ENCODE data around the gene OSBPL5.

OSBPL5 gene

DNA sequence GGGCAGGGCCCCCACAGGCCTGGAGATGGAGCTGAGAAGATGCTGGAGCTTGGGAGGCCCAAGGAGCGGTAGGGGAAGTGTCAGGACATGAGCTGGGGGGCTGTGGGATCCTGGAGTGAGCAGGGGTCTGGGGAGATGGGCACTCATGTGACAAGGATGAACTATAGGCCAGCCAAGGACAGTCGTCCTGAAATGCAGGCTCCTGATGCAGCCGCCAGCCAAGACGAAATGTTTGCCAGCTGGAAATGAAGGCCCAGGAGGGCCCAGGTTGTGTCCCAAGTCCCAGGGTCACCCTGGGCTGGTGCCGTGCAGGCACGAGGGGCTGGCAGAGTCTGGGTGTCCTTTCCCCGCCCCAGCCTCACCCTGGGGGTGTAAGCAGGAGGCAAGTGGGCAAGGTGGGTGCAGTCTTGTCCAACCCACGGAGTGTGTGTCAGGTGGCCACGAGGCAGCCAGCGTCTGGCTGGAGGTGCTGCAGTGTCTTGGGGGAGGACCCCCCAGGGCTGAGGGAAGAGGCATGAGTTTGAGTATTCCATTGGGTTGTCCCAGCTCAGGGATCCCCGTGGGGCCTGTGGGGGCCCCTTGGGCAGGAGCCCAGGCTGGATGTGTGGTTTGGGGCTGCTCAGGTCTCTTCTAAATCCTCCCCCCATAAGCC is 32.1 kb upstream of the OSBPL5 start:
- no peak for DNase-seq (ENCODE audit: low read depth)

DNA sequence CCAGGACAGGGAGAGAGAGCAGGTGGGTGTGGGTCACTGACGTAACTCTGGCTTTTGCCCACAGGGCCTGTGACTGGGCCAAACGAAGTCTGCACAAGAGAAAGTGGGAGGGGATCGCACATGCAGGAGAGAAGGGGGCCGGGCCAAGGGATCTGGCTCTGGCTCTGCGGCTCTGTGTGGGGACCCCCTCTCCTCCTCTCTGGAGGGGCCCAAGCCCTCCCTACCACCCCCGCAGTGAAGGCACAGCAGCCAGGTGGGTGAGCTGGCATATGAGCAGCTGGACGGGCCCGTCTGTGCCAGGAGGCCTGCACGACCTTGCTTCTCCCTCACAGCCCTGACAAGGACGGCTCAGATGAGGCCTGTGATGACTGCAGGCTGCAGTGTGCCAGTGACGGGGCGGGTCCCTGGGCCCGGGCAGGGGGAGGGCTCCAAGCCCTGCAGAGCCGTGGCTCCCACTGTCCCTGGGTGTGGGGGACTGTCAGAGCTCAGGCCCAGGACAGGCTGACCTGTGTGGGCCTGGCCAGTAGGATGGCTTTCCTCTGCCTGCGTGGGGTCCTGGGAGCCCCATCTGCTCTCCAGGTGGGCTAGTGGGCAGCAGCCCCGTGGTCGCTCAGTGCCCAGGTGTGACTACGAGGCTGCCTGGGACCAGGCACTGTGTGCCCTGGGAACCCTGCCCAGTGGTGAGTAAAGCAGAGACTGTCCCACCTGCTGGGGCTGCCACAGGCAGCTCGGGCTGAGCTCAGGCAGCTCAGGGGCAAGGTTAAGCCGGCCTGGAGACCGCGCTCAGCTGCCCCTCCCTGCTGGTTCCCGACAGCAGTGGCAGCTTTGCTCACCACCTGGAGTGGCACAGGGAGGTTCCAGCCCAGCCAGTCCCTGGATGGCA is 31.3 kb upstream of the OSBPL5 start:
- DNase-seq (ENCODE audit: low read depth), result no peak

GRCh38 chr11:3195251-3196160 is 30.4 kb upstream of the OSBPL5 start:
- DNase-seq (ENCODE audit: low read depth), result no peak

DNA sequence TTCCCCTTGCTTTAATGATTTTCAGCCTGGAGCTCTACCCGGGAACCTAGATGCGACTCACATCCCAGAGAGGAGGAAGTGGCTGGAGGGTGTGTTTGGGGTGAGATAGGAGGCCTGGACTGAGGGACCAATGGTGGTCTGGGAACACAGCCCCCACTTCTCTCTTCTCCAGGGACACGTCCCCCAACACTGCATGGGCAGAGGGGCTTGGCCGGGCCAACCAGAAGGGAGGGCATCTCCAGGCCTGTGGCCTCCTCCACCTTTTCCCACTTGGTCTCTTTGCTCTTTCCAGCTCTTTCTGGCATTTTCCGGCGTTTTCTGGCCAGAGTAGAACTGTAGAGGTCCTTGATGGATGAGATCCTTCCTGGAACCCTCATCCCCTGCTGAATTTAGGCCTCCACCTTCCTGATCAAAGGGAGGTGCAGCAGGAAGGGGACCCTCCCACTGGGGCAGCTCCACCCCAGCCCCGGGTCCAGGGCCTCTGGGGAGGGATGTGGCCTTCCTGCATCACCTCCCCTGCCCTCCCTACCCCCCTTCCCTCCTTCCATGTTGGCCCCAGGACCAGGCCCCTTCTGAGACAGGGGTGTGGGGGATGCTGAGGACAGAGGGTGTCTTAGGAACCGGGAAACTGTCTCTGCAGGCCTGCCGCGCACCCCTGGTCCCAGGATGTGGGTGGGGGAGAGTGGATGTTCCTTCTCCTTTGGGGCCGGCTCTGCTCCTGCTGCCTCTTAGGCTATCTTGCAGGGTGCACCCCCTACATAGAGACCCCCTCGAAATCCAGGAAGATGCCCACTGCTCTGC is 29.1 kb upstream of the OSBPL5 start:
- no peak for DNase-seq (ENCODE audit: low read depth)

- no peak for DNase-seq (ENCODE audit: low read depth)
Observed at GRCh38 chr11:3193373-3194015, 28.4 kb upstream of the OSBPL5 start.

GRCh38 chr11:3192511-3193372 is 27.6 kb upstream of the OSBPL5 start:
- no peak for DNase-seq (ENCODE audit: low read depth)

GRCh38 chr11:3191586-3192324 is 26.6 kb upstream of the OSBPL5 start:
- no peak for DNase-seq (ENCODE audit: low read depth)

GRCh38 chr11:3190600-3190999 is 25.5 kb upstream of the OSBPL5 start:
- DNase-seq (ENCODE audit: low read depth), result no peak

DNA sequence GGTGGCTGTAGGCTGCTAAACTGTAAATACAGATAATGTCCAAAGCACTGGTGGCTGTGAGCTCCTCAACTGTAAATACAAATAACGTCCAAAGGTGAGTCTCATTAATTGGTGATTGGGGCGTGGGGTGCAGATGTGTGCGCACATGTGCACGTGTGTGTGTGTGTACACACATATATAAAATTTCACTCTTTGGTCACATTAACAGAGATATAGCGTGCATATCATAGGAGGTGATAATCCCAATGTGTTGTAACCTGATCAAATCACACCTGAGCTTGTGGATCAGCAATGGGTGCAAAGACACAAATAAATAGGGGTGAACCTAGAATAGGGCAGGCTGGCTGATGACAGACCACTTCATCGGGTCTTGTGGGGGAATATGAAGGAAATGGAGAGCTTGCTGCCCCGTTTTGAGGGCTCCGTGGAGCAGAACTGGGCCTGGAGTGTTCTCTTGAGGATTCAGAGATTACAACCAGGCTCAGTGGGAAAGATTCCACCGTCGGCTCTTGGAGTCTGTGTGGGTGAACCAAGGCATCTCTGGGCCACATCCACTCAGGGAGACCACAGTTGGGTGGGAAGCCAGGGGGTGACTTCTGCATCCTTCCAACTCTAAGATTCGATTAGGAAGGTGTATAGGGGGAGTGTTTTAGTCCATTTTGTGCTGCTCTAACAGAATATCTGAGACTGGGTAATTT is 24.9 kb upstream of the OSBPL5 start:
- no peak for DNase-seq (ENCODE audit: low read depth)

- no peak for DNase-seq (ENCODE audit: low read depth)
Observed at GRCh38 chr11:3189196-3189843, 24.2 kb upstream of the OSBPL5 start.

GRCh38 chr11:3188496-3189195 is 23.5 kb upstream of the OSBPL5 start:
- no peak for DNase-seq (ENCODE audit: low read depth)

DNA sequence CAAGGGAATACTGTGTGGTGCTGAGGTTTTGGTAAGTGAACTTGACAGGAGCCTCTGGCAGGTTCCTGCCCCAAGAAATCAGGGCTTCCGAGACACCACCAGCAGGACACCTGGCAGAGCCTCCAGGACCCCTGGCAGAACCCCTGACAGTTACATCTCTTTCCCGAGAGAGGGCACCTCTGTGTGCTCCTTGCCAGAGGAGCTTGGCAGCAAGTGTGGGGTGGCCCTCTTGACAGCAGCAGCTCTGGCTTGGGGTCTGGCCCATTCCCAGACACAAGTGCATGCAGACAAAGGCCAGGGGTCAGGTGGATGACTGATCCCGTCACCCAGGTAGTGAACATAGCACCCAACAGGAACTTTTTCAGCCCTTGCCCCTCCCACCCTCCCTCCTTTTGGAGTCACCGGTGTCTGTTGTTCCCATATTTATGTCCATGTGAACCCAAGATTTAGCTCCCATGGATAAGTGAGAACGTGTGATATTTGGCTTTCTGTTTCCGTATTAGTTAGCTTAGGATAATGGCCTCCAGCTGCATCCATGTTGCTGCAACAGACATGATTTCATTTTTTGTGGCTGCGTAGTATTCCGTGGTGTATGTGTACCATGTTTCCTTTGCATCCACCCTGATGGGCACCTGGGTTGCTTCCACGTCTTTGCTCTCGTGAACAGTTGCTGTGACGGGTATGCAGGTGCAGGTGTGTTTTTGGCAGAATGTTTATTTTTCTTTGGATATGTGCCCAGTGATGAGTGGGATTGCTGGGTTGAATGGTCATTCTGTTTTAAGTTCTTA is 21.2 kb upstream of the OSBPL5 start:
- no peak for DNase-seq (ENCODE audit: low read depth)

DNA sequence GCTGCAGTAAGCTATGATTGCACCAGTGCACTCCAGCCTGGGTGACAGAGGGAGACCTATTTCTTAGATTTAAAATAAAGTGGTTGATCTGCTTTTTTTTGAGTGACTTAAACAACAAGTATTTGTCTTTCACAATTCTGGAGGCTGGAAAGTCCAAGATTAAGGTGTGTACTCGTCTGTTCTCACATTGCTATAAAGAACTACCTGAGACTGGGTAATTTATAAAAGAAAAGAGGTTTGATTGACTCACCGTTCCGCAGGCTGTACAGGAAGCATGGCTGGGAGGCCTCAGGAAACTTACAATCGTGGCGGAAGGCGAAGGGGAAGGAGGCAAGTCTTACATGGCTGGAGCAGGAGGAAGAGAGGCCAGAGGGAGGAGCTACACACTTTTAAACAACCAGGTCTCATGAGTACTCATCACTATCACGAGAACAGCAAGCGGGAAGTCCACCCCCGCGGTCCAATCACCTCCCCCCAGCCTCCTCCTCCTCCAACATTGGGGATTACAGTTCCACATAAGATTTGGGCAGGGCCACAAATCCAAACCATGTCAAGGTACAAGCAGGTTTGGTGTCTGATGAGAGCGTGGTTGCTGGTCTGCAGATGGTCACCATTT is 19.7 kb upstream of the OSBPL5 start:
- DNase-seq (ENCODE audit: low read depth), result no peak

DNA sequence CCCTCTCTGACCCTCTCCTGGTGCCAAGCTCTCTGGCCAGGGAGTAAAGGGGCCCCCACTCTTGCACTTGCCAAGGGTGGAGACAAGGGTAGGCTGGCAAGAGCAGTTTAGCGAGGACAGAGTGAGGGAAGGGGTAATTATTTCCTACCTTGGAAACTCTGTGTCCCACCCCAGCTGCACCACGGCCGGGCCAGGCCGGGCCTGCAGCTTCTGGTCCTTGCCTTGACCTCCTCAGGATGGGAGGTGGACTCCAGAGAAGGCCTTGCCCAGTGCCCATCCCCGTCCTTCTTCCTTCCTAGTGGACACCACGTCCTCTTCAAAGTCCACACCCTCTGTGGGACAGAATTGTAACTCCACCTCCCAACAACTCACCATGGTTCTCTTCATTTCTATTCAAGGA is 18.4 kb upstream of the OSBPL5 start:
- DNase-seq (ENCODE audit: low read depth), result no peak

DNA sequence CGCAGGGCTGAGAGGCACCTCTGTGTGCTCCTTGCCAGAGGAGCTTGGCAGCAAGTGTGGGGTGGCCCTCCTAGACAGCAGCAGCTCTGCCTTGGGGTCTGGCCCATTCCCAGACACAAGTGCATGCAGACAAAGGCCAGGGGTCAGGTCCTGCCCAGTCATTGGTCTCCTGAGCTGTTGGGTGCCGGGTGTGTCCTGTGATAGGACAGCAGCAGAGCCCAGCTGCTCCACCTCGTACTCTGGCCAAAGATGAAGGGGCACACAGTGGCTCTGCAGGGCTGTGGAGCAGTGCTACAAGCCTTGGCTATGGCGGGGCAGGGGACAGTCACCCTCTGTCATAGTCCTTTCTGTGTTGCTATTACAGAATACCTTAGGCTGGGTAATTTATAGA is 17.3 kb upstream of the OSBPL5 start:
- DNase-seq (ENCODE audit: low read depth), result no peak

GRCh38 chr11:3181725-3182461 is 16.8 kb upstream of the OSBPL5 start:
- DNase-seq (ENCODE audit: low read depth), result no peak

All from activated gamma-delta T cell treated with anti-CD3 and anti-CD28 coated beads, Interleukin-2, amount 50 U/mL, for 16 hours (primary cell).